K562 (cell line): ENCODE data around the gene FAM20C. TPM values are rescaled to one million over a fixed set of nuclear protein-coding genes. Genes with fewer than 3 reads are reported as not detected.

Experiments
- ATAC-seq: fragments of 200-7000 bp; cut with Tn5 transposase; 3 replicates; pipeline ENCODE4 v1.9.1; 2020; ENCODE audit warnings: moderate library complexity
- BruUV-seq: library from RNA; stranded (reverse); fragments of 400-500 nt; replicated peaks from 2 replicates; lab custom pipeline; 2021; lab: Mats Ljungman, UMichigan
- CTCF ChIA-PET: fragments of 300-600 bp; formaldehyde crosslinking; extraction: SDS; loops from one replicate; lab custom pipeline; 2021; ENCODE audit warnings: low intra/inter-chr PET ratio; lab: Yijun Ruan, JAX
- POLR2A ChIA-PET: fragments of 300-600, 350-650 bp; sonication (Branson Sonifier 250); formaldehyde crosslinking; extraction: SDS; loops from one replicate; lab custom pipeline; 2021; ENCODE audit warnings: antibody characterized with exemption, inconsistent platforms; lab: Yijun Ruan, JAX
- DNase-seq, 4 experiments: peaks; one replicate each; pipeline versions ENCODE4 v3.0.0 to v3.0.0-alpha.2; 2011 to 2018; ENCODE audit warnings: low spot score in 3 of 4, mixed read lengths in 3 of 4; ENCODE audit errors: extremely low read depth in 1 of 4
- FAIRE-seq: peaks from 2 replicates; lab custom pipeline; 2011; peaks lifted over from hg19 to GRCh38; lab: Jason Lieb, UNC
- H2AFZ ChIP-seq: 2 replicates; pipeline ENCODE4 v1.6.0; 2011; ENCODE audit warnings: low read depth, low read length, control low read depth, inconsistent platforms
- H3K27ac ChIP-seq: fragments of 200-600 bp; 3 replicates; pipeline ENCODE4 v1.8.0; 2011; ENCODE audit warnings: low read depth, mild to moderate bottlenecking, control low read depth, inconsistent platforms, low read length, moderate library complexity, mixed read lengths; ENCODE audit errors: extremely low read depth
- H3K27me3 ChIP-seq, 2 experiments: fragments of 300-600 bp in 1 of 2; 2 replicates in 1 of 2; 3 replicates in 1 of 2; pipeline versions ENCODE4 v1.6.0 to v1.8.0; 2011; ENCODE audit warnings: inconsistent platforms in 2 of 2, low read length in 2 of 2, mild to moderate bottlenecking in 1 of 2, mixed read lengths in 1 of 2, moderate library complexity in 1 of 2; ENCODE audit not compliant: control insufficient read depth in 2 of 2, insufficient read depth in 2 of 2
- H3K36me3 ChIP-seq: fragments of 300-600 bp; 3 replicates; pipeline ENCODE4 v1.8.0; 2011; ENCODE audit warnings: mild to moderate bottlenecking, low read length, inconsistent platforms; ENCODE audit not compliant: control insufficient read depth, insufficient read depth
- H3K4me1 ChIP-seq, 2 experiments: fragments of 200-600 bp in 1 of 2; replicated peaks in 1 of 2; 2 replicates in 1 of 2; 3 replicates in 1 of 2; pipeline versions ENCODE4 v1.5.1 to v1.8.0; 2011; ENCODE audit warnings: inconsistent platforms in 2 of 2, low read length in 2 of 2, mild to moderate bottlenecking in 1 of 2, mixed read lengths in 1 of 2, moderate library complexity in 1 of 2; ENCODE audit not compliant: control insufficient read depth in 2 of 2, insufficient read depth in 2 of 2
- H3K4me2 ChIP-seq: 2 replicates; pipeline ENCODE4 v1.6.1; 2011; ENCODE audit warnings: low read length, control low read depth, inconsistent platforms, mixed read lengths; ENCODE audit not compliant: insufficient read depth
- H3K4me3 ChIP-seq: fragments of 200-600 bp; sonication (generic), shearing (Covaris generic); 2 replicates; pipeline ENCODE4 v1.5.1; 2016; ENCODE audit warnings: control low read depth, inconsistent platforms
- H3K79me2 ChIP-seq: fragments of 200-600 bp; 3 replicates; pipeline ENCODE4 v1.8.0; 2011; ENCODE audit warnings: low read length, inconsistent platforms; ENCODE audit not compliant: control insufficient read depth, insufficient read depth
- H3K9ac ChIP-seq, 2 experiments: 2 replicates each; pipeline versions ENCODE4 v1.6.0 to v1.6.1; 2011; ENCODE audit warnings: low read depth in 2 of 2, low read length in 2 of 2, control low read depth in 1 of 2, inconsistent platforms in 1 of 2, mild to moderate bottlenecking in 1 of 2, mixed read lengths in 1 of 2; ENCODE audit not compliant: insufficient read depth in 1 of 2
- H3K9me1 ChIP-seq: one replicate; pipeline ENCODE4 v1.6.0; 2011; ENCODE audit warnings: inconsistent platforms, mild to moderate bottlenecking, low read length, moderate library complexity; ENCODE audit not compliant: control insufficient read depth, insufficient read depth
- H3K9me3 ChIP-seq: replicated peaks from 2 replicates; pipeline ENCODE4 v1.5.1; 2011; ENCODE audit warnings: low read depth, low read length, inconsistent platforms; ENCODE audit not compliant: control insufficient read depth, insufficient read depth
- H4K20me1 ChIP-seq: replicated peaks from 2 replicates; pipeline ENCODE4 v1.6.1; 2011; ENCODE audit warnings: low read length, inconsistent platforms, mixed read lengths; ENCODE audit not compliant: control insufficient read depth, insufficient read depth
- BCLAF1 ChIP-seq, 2 experiments: fragments of 450-650 bp in 1 of 2; IDR thresholded peaks; 2 replicates each; pipeline ENCODE4 v1.6.1; 2011 to 2017; ENCODE audit warnings: low read depth in 2 of 2, antibody characterized with exemption in 1 of 2, borderline replicate concordance in 1 of 2, low read length in 1 of 2, mild to moderate bottlenecking in 1 of 2, mixed read lengths in 1 of 2; ENCODE audit not compliant: control insufficient read depth in 1 of 2
- CTCF ChIP-seq, 3 experiments: IDR thresholded peaks in 2 of 3; conservative IDR thresholded peaks in 1 of 3; 2 replicates each; pipeline ENCODE4 v1.5.1; 2011 to 2012; ENCODE audit warnings: low read length in 3 of 3, mild to moderate bottlenecking in 3 of 3, control low read depth in 2 of 3, improper control_type of control experiment in 1 of 3, inconsistent platforms in 1 of 3, low read depth in 1 of 3, mixed read lengths in 1 of 3, moderate library complexity in 1 of 3; ENCODE audit not compliant: insufficient read depth in 2 of 3
- ETS1 ChIP-seq: conservative IDR thresholded peaks from 2 replicates; pipeline ENCODE4 v1.6.1; 2011; ENCODE audit warnings: low read depth, mild to moderate bottlenecking, low read length; ENCODE audit not compliant: control insufficient read depth
- FOS ChIP-seq: IDR thresholded peaks from 3 replicates; pipeline ENCODE4 v1.6.1; 2011; ENCODE audit not compliant: insufficient read length; ENCODE audit errors: extremely low read depth
- FOSL1 ChIP-seq: fragments of 200-800 bp; sonication (Bioruptor generic); conservative IDR thresholded peaks from 2 replicates; pipeline ENCODE4 v1.6.1; 2016; ENCODE audit warnings: missing genetic modification characterization, missing compliant biosample characterization
- ILF3 ChIP-seq: fragments of 450-650 bp; IDR thresholded peaks from 2 replicates; pipeline ENCODE4 v1.6.1; 2018; ENCODE audit warnings: antibody characterized with exemption, mild to moderate bottlenecking, moderate library complexity, borderline replicate concordance
- MBD2 ChIP-seq: sonication (generic); IDR thresholded peaks from 2 replicates; pipeline ENCODE4 v1.6.1; 2016; ENCODE audit warnings: low read depth, borderline replicate concordance
- RBM14 ChIP-seq: fragments of 200-400 bp; formaldehyde crosslinking; IDR thresholded peaks from 2 replicates; pipeline ENCODE4 v1.6.1; 2018; ENCODE audit warnings: low read depth, mild to moderate bottlenecking, low read length, moderate library complexity, borderline replicate concordance; ENCODE audit not compliant: insufficient read depth
- TFAP4 ChIP-seq: sonication (generic); formaldehyde crosslinking; IDR thresholded peaks from 2 replicates; pipeline ENCODE4 v1.8.0; 2022; ENCODE audit warnings: missing genetic modification reagents, mild to moderate bottlenecking, moderate library complexity, borderline replicate concordance
- ZNF311 ChIP-seq: fragments of 250-450 bp; sonication (Bioruptor Pico); IDR thresholded peaks from 2 replicates; pipeline ENCODE4 v1.4.0; 2020; ENCODE audit warnings: mild to moderate bottlenecking, moderate library complexity
- ZSCAN29 ChIP-seq: fragments of 450-650 bp; IDR thresholded peaks from 2 replicates; pipeline ENCODE4 v1.6.1; 2017
- WGBS: fragments of 100-300 bp; shearing (Covaris generic); methylation state at CpG from one replicate; pipeline ENCODE4 v1.1.6; 2016; ENCODE audit warnings: low coverage, mixed read lengths; ENCODE audit not compliant: insufficient coverage; ENCODE audit errors: missing lambda C conversion rate; 5-methylcytosine and 5-hydroxymethylcytosine counted together
- in situ Hi-C: fragments of 300-500 bp; cut with MboI; formaldehyde crosslinking; loops from 4 replicates; pipeline ENCODE4 v1.15.0; 2018; ENCODE audit warnings: inconsistent platforms, mixed read lengths
- intact Hi-C: fragments of 100-400 bp; cut with micrococcal nuclease; formaldehyde crosslinking; loops from 2 replicates; pipeline ENCODE4 v1.14.2; 2022
- polyA plus RNA-seq, 8 experiments: library from polyadenylated mRNA; depleted of rRNA in 4 of 8; stranded (reverse) in 5 of 8; unstranded in 3 of 8; fragments of >200 nt; fragmentation: Nextera tagmentation in 2 of 8; fragmentation: Illumina TruSeq in 1 of 8; extraction: Ambion mirVana in 2 of 8; extraction: Trizol in 1 of 8; gene quantifications; 2 replicates each; pipeline versions ENCODE4 v1.2.1 to v1.2.3, GENCODE V29; 2011 to 2014; ENCODE audit warnings: inconsistent platforms in 1 of 8, missing spikeins in 1 of 8
- total RNA-seq, 7 experiments: library from RNA; depleted of rRNA in 6 of 7; stranded (reverse); fragments of >200 nt in 6 of 7; fragmentation: Illumina TruSeq in 2 of 7; extraction: Trizol in 2 of 7; gene quantifications; 2 replicates each; pipeline versions ENCODE4 v1.2.1 to v1.2.3, GENCODE V29; 2011 to 2021; ENCODE audit warnings: low replicate concordance in 1 of 7
- TF ChIP-seq, protein P1 (sequence below): sonication (generic); formaldehyde crosslinking; IDR thresholded peaks from 2 replicates; pipeline ENCODE4 v1.8.0; 2022; ENCODE audit warnings: missing genetic modification reagents, mild to moderate bottlenecking, borderline replicate concordance

The FAM20C gene
- total and polyA plus RNA-seq, 9 of the 15 experiments (the other 6 are each of a cell fraction or from before 2014, with no cell fraction given) = 0.09 TPM; not detected in 8

GRCh38 chr7:179209-179681, 13.1 kb upstream of the FAM20C start:
- H3K4me3 ChIP-seq = no peak overlapping the region
- intact Hi-C loops (no loop called here), in situ Hi-C loops (no loop called here)
- H3K9me1 ChIP-seq = no peaks in the 10 kb centered on the region
- H3K4me1 ChIP-seq = peaks cover 0 to 11% of the 10 kb centered on the region in 2 experiments; a peak in 2 of 5 replicates
- POLR2A ChIA-PET = interaction anchor here (1.1 to 1.7 kb wide), 2 partner anchors 9 to 12 kb away, joined by 4 to 6 read pairs; no protein-coding TSS in a partner anchor
- FAIRE-seq (no peak), ATAC-seq (no peak), DNase-seq (no peak)
- no peak overlapping the region for H3K9ac ChIP-seq
- H2AFZ ChIP-seq = no peak overlapping the region
- under 1% methylated on average over 18 of the region's 19 CpGs for WGBS
- no peaks in the 10 kb centered on the region for H3K36me3 ChIP-seq
- CTCF ChIA-PET = no interaction called here
- peaks cover 15% of the 10 kb centered on the region for H4K20me1 ChIP-seq
- H3K79me2 ChIP-seq = no peaks in the 10 kb centered on the region
- no TSS peak for BruUV-seq
- no peak overlapping the region for H3K4me2 ChIP-seq
- no peak overlapping the region for H3K27ac ChIP-seq
- no peaks in the 10 kb centered on the region for H3K9me3 ChIP-seq
- H3K27me3 ChIP-seq = peaks cover 68 to 95% of the 10 kb centered on the region in 2 experiments
- no peak for TF ChIP-seq FOS
- TF ChIP-seq CTCF (IDR thresholded peaks at IDR 0.05 in 2 of 3, conservative IDR thresholded peaks at IDR 0.05 in 1 of 3; ENCODE audit: insufficient read depth in 2 of 3, low read depth in 1 of 3, low read length in 3 of 3) = no peak
- no peak for TF ChIP-seq ILF3
- no peak for TF ChIP-seq ZNF311 (CRISPR knock-in tag)
- no peak for TF ChIP-seq RBM14
- TF ChIP-seq FOSL1 (tag) = no peak
- no peak for TF ChIP-seq BCLAF1 (IDR thresholded peaks at IDR 0.05; ENCODE audit: borderline replicate concordance in 1 of 2, control insufficient read depth in 1 of 2, low read depth in 2 of 2, low read length in 1 of 2)
- TF ChIP-seq ZSCAN29 = no peak
- no peak for TF ChIP-seq TFAP4 (CRISPR knock-in tag)
- TF ChIP-seq, protein P1, sequence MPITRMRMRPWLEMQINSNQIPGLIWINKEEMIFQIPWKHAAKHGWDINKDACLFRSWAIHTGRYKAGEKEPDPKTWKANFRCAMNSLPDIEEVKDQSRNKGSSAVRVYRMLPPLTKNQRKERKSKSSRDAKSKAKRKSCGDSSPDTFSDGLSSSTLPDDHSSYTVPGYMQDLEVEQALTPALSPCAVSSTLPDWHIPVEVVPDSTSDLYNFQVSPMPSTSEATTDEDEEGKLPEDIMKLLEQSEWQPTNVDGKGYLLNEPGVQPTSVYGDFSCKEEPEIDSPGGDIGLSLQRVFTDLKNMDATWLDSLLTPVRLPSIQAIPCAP (CRISPR knock-in tag) = no peak
- no peak for TF ChIP-seq MBD2
- TF ChIP-seq ETS1 = no peak
